ENCODE data around the gene DOK6.

DNA sequence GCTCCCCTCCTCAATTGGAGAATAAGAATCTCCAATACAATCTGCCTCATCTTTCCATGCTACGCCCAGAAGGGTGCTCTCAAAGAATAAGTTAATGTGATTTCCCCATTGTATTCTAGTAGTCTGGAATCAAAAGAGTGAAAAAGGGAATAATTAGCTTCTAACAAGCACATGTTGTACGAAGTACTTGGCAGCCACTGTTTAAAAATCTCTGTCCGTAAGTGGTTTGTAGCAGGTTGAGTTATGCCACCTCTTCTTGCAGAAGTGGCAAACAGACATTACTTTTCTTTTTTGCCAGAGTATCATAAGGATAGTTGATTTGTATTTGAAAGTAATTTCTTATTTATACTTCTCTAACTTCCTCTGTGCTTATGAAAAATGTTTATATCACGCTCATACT is 362.3 kb downstream of the DOK6 start:
- no peak for TF ChIP-seq POLR2AphosphoS5 (IDR thresholded peaks at IDR 0.05; ENCODE audit: low read depth)
- TF ChIP-seq, protein P1, sequence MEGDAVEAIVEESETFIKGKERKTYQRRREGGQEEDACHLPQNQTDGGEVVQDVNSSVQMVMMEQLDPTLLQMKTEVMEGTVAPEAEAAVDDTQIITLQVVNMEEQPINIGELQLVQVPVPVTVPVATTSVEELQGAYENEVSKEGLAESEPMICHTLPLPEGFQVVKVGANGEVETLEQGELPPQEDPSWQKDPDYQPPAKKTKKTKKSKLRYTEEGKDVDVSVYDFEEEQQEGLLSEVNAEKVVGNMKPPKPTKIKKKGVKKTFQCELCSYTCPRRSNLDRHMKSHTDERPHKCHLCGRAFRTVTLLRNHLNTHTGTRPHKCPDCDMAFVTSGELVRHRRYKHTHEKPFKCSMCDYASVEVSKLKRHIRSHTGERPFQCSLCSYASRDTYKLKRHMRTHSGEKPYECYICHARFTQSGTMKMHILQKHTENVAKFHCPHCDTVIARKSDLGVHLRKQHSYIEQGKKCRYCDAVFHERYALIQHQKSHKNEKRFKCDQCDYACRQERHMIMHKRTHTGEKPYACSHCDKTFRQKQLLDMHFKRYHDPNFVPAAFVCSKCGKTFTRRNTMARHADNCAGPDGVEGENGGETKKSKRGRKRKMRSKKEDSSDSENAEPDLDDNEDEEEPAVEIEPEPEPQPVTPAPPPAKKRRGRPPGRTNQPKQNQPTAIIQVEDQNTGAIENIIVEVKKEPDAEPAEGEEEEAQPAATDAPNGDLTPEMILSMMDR (conservative IDR thresholded peaks at IDR 0.05; ENCODE audit: low read depth in 2 of 2): no peak
